Measurements from ENCODE around the gene SYNE1. TPM values are rescaled to one million over a fixed set of nuclear protein-coding genes. Genes with fewer than 3 reads are reported as not detected.

The SYNE1 gene
- total and polyA plus RNA-seq, 10 of the 15 experiments (the other 5 are each of a cell fraction or from before 2014, with no cell fraction given) = 2.3 to 28.7 (median 14.1) TPM

DNA sequence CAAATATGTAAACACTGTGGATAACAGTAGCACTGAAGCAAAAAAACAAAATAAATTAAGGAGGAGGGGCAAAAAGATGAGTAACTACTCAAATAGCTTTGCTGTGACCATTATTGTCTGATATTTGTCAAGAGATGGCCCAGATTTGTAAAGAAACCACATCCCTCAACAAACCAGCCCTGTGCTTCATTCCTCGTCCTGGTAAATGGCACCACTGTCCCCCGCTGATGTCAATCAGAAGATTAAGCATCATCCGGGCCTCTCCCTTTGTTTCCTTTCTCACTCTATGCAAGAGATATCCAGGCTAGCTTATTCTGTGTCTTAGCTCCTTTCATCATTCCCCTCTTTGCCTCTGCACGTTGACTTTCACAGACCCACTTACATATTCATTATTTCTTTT is 259.0 kb downstream of the SYNE1 start:
- H3K4me3 ChIP-seq = no peak overlapping the region
- H3K4me1 ChIP-seq (ENCODE audit: control insufficient read depth, insufficient read depth, low read length) = no peaks in the 10 kb centered on the region
- no peaks in the 10 kb centered on the region for H3K27me3 ChIP-seq (replicated peaks in 1 of 2; ENCODE audit: control insufficient read depth in 2 of 2, insufficient read depth in 2 of 2, low read length in 1 of 2)
- no peak for FAIRE-seq
- TF ChIP-seq MEF2A (IDR thresholded peaks at IDR 0.05; ENCODE audit: insufficient read depth, low read depth, low read length) = no peak
- no TSS peak for BruUV-seq (replicated peaks)
- H3K36me3 ChIP-seq (ENCODE audit: control insufficient read depth in 2 of 2, insufficient read depth in 2 of 2, low read length in 1 of 2) = no peaks in the 10 kb centered on the region
- WGBS (ENCODE audit: insufficient coverage, insufficient replicate concordance, low lambda C conversion rate, missing lambda C conversion rate) = 39% methylated on average over 4 of the region's 4 CpGs
- RAD21 ChIA-PET (ENCODE audit: unreplicated experiment) = no interaction called here
- in situ Hi-C loops (cut with MboI) (no loop called here), intact Hi-C loops (cut with micrococcal nuclease; ENCODE audit: unreplicated experiment) (no loop called here)
- no peak for DNase-seq (ENCODE audit: low read depth, low spot score)
- no peak overlapping the region for H2AFZ ChIP-seq (ENCODE audit: control insufficient read depth, low read depth, low read length)
- no peaks in the 10 kb centered on the region for H4K20me1 ChIP-seq (ENCODE audit: control insufficient read depth, insufficient read depth)
- CTCF ChIA-PET = interaction anchor here (0.6 kb wide), 1 partner anchor 868 kb away, joined by 4 read pairs; no protein-coding TSS in a partner anchor
- no peak for ATAC-seq
- no peaks in the 10 kb centered on the region for H3K9me3 ChIP-seq (replicated peaks; ENCODE audit: control insufficient read depth, insufficient read depth, low read length)
- no peak overlapping the region for H3K9ac ChIP-seq (ENCODE audit: control insufficient read depth, insufficient read depth, low read length)
- SMC1A ChIA-PET (ENCODE audit: uncharacterized antibody, unreplicated experiment) = interaction anchor here (1.0 to 1.5 kb wide), 2 partner anchors 9 to 217 kb away, joined by 3 read pairs; no protein-coding TSS in a partner anchor
- H3K4me2 ChIP-seq (ENCODE audit: control insufficient read depth, insufficient read depth) = no peak overlapping the region
- no peaks in the 10 kb centered on the region for H3K79me2 ChIP-seq (ENCODE audit: control insufficient read depth, insufficient read depth, low read length)
- H3K27ac ChIP-seq (ENCODE audit: control insufficient read depth, insufficient read depth) = no peak overlapping the region
- POLR2A ChIA-PET = no interaction called here

DNA sequence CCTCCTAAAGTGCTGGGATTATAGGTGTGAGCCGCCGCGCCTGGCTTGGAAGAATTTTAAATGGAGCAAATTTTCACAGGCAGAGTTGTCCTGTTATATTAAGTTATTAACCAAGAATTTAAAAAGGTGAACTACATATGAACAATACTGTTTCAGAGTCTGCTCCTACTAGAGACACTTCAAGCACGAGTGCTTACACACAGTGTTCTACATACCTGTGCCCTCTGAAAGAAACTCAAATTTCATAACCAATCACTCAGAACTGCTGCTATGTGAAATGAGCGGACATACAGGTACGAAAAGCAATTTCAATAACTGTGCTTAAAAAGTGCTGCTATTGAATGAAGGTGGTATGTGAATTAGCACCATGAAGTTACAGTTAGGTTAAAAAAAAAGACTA is 262.0 kb downstream of the SYNE1 start:
- Histone ChIP-seq H3K4me2 (ENCODE audit: control insufficient read depth, insufficient read depth) (no peak overlapping the region), H3K36me3 (ENCODE audit: control insufficient read depth in 2 of 2, insufficient read depth in 2 of 2, low read length in 1 of 2) (no peaks in the 10 kb centered on the region), H3K9ac (ENCODE audit: control insufficient read depth, insufficient read depth, low read length) (no peak overlapping the region), H3K4me3 (no peak overlapping the region), H4K20me1 (ENCODE audit: control insufficient read depth, insufficient read depth) (no peaks in the 10 kb centered on the region), H3K79me2 (ENCODE audit: control insufficient read depth, insufficient read depth, low read length) (no peaks in the 10 kb centered on the region), H3K27ac (ENCODE audit: control insufficient read depth, insufficient read depth) (no peak overlapping the region), H3K27me3 (replicated peaks in 1 of 2; ENCODE audit: control insufficient read depth in 2 of 2, insufficient read depth in 2 of 2, low read length in 1 of 2) (no peaks in the 10 kb centered on the region), H3K4me1 (ENCODE audit: control insufficient read depth, insufficient read depth, low read length) (no peaks in the 10 kb centered on the region), H3K9me3 (replicated peaks; ENCODE audit: control insufficient read depth, insufficient read depth, low read length) (no peaks in the 10 kb centered on the region), H2AFZ (ENCODE audit: control insufficient read depth, low read depth, low read length) (no peak overlapping the region)
- ChIA-PET CTCF (interaction anchor here (0.5 kb wide), 1 partner anchor 488 kb away, joined by 4 read pairs; no protein-coding TSS in a partner anchor), SMC1A (ENCODE audit: uncharacterized antibody, unreplicated experiment) (no interaction called here), POLR2A (no interaction called here), RAD21 (ENCODE audit: unreplicated experiment) (no interaction called here)
- DNase-seq (ENCODE audit: low read depth, low spot score) = no peak
- 75% methylated on average over 6 of the region's 6 CpGs for WGBS (ENCODE audit: insufficient coverage, insufficient replicate concordance, low lambda C conversion rate, missing lambda C conversion rate)
- intact Hi-C loops (cut with micrococcal nuclease; ENCODE audit: unreplicated experiment) = no loop called here
- no TSS peak for BruUV-seq (replicated peaks)
- ATAC-seq = no peak
- no peak for FAIRE-seq
- in situ Hi-C loops (cut with MboI) = no loop called here
- TF ChIP-seq ZNF24 (IDR thresholded peaks at IDR 0.05) = no peak
- TF ChIP-seq, protein P1, sequence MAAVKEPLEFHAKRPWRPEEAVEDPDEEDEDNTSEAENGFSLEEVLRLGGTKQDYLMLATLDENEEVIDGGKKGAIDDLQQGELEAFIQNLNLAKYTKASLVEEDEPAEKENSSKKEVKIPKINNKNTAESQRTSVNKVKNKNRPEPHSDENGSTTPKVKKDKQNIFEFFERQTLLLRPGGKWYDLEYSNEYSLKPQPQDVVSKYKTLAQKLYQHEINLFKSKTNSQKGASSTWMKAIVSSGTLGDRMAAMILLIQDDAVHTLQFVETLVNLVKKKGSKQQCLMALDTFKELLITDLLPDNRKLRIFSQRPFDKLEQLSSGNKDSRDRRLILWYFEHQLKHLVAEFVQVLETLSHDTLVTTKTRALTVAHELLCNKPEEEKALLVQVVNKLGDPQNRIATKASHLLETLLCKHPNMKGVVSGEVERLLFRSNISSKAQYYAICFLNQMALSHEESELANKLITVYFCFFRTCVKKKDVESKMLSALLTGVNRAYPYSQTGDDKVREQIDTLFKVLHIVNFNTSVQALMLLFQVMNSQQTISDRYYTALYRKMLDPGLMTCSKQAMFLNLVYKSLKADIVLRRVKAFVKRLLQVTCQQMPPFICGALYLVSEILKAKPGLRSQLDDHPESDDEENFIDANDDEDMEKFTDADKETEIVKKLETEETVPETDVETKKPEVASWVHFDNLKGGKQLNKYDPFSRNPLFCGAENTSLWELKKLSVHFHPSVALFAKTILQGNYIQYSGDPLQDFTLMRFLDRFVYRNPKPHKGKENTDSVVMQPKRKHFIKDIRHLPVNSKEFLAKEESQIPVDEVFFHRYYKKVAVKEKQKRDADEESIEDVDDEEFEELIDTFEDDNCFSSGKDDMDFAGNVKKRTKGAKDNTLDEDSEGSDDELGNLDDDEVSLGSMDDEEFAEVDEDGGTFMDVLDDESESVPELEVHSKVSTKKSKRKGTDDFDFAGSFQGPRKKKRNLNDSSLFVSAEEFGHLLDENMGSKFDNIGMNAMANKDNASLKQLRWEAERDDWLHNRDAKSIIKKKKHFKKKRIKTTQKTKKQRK (IDR thresholded peaks at IDR 0.05; ENCODE audit: low read depth, low read length) = no peak
- TF ChIP-seq IRF4 (IDR thresholded peaks at IDR 0.05; ENCODE audit: low read depth, low read length) = no peak
- TF ChIP-seq, protein P2, sequence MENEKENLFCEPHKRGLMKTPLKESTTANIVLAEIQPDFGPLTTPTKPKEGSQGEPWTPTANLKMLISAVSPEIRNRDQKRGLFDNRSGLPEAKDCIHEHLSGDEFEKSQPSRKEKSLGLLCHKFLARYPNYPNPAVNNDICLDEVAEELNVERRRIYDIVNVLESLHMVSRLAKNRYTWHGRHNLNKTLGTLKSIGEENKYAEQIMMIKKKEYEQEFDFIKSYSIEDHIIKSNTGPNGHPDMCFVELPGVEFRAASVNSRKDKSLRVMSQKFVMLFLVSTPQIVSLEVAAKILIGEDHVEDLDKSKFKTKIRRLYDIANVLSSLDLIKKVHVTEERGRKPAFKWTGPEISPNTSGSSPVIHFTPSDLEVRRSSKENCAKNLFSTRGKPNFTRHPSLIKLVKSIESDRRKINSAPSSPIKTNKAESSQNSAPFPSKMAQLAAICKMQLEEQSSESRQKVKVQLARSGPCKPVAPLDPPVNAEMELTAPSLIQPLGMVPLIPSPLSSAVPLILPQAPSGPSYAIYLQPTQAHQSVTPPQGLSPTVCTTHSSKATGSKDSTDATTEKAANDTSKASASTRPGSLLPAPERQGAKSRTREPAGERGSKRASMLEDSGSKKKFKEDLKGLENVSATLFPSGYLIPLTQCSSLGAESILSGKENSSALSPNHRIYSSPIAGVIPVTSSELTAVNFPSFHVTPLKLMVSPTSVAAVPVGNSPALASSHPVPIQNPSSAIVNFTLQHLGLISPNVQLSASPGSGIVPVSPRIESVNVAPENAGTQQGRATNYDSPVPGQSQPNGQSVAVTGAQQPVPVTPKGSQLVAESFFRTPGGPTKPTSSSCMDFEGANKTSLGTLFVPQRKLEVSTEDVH (IDR thresholded peaks at IDR 0.05; ENCODE audit: low read depth, partially characterized antibody) = no peak
- no peak for TF ChIP-seq ZNF207 (IDR thresholded peaks at IDR 0.05; ENCODE audit: borderline replicate concordance)
- no peak for TF ChIP-seq ATF7 (IDR thresholded peaks at IDR 0.05; ENCODE audit: low read depth)
- no peak for TF ChIP-seq BCL3 (IDR thresholded peaks at IDR 0.05; ENCODE audit: borderline replicate concordance, insufficient read depth, low read depth, low read length, poor library complexity, severe bottlenecking)
- no peak for TF ChIP-seq SUPT20H (IDR thresholded peaks at IDR 0.05; ENCODE audit: borderline replicate concordance, control insufficient read depth, low read depth, low read length)
